ENCODE data around the gene MAD2L1BP. TPM values are rescaled to one million over a fixed set of nuclear protein-coding genes. Genes with fewer than 3 reads are reported as not detected.

MAD2L1BP gene
- total RNA-seq, 2 donors from 2014 or later, result 11.3 to 24.8 TPM

DNA sequence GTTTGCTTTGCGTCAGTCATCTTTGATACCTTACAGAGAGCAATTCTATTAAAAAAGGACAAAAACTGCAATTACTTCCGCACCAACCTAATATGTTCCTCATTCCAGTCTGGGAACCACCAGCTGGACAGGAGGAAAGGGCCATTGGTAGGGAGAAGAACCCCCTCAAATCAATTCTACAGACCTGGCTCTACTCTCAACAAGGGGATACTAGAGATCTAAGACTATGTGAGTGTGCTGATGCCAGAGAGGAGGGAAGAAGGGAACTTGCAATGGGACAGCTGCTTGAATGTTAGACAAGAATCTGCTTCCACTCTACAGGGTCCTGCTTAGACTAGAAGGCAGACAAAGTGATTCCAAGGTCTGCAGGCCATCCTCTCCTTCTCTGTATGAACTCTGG, 38.7 kb downstream of the MAD2L1BP start:
- Histone ChIP-seq H3K4me3 (no peak overlapping the region), H3K4me1 (ENCODE audit: control insufficient read depth in 1 of 2, low read depth in 2 of 2) (peaks cover under 1 to 25% of the 10 kb centered on the region in 2 donors), H3K27me3 (replicated peaks; ENCODE audit: insufficient read depth) (no peaks in the 10 kb centered on the region), H3K27ac (no peak overlapping the region), H3K9me3 (no peaks in the 10 kb centered on the region), H3K36me3 (peaks cover 54% of the 10 kb centered on the region)
- DNase-seq (ENCODE audit: low spot score), result no peak
- ATAC-seq (ENCODE audit: insufficient number of reproducible peaks, low FRiP score, low read depth), result no peak
- TF ChIP-seq, protein P1, sequence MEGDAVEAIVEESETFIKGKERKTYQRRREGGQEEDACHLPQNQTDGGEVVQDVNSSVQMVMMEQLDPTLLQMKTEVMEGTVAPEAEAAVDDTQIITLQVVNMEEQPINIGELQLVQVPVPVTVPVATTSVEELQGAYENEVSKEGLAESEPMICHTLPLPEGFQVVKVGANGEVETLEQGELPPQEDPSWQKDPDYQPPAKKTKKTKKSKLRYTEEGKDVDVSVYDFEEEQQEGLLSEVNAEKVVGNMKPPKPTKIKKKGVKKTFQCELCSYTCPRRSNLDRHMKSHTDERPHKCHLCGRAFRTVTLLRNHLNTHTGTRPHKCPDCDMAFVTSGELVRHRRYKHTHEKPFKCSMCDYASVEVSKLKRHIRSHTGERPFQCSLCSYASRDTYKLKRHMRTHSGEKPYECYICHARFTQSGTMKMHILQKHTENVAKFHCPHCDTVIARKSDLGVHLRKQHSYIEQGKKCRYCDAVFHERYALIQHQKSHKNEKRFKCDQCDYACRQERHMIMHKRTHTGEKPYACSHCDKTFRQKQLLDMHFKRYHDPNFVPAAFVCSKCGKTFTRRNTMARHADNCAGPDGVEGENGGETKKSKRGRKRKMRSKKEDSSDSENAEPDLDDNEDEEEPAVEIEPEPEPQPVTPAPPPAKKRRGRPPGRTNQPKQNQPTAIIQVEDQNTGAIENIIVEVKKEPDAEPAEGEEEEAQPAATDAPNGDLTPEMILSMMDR (IDR thresholded peaks at IDR 0.05), result no peak

DNA sequence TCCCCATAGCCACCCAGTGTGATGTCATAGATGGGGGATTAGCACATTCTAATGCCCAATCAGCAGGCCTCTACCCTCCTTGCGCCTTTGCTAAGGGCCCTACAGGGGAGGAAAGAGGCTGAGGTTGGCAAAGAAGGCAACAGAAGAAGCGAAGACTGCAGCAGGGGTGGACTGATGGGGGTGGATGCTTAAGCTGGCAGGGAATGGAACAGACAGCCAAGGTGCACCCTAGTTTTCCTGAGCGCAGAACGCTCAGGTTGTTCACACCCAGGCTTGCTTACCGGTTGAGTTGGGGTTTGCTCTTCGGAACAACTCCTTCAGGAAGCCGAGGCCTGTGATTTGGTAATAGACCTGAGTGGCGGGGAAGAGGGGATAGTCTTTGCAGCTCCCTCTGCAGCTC, 39.3 kb downstream of the MAD2L1BP start:
- ATAC-seq (ENCODE audit: insufficient number of reproducible peaks, low FRiP score, low read depth) (no peak), DNase-seq (ENCODE audit: low spot score) (no peak)
- H3K9me3 ChIP-seq, result no peaks in the 10 kb centered on the region
- no peak overlapping the region for H3K27ac ChIP-seq
- H3K4me3 ChIP-seq, result no peak overlapping the region
- TF ChIP-seq, protein P1 (IDR thresholded peaks at IDR 0.05), result no peak
- H3K27me3 ChIP-seq (replicated peaks; ENCODE audit: insufficient read depth), result no peaks in the 10 kb centered on the region
- H3K4me1 ChIP-seq (ENCODE audit: control insufficient read depth in 1 of 2, low read depth in 2 of 2), result peaks cover 0 to 19% of the 10 kb centered on the region in 2 donors
- peaks cover 56% of the 10 kb centered on the region for H3K36me3 ChIP-seq

DNA sequence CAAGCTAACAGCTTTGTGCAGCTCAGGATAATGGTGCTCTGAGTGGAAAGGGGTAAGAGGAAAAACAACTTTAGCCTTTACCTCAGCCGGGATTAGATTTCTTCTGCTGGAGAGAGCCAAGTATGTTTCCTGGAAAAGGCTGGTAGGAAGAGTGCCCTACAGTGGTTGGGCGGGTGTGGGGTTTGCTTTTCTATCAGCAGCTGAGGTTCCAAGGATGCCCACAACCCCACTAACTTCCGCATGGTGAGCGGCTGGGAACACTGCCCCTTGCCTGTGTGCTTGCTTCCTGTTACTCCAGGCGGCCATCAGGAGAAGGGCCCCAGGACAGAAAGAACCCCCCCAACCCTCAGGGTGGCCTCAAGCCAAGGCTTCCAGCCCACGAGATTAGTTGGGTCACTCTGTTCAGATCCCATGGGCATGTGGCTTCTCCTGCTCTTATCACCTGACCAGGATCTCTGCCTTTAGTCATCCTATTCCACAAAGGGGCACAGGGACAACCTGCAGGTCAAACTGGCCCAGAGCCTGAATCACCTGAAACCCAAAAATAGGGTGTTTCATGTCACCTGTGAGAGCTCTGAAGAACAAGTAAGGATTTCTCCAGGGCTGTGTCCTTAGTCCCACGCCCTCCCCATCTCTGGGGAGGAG, 41.4 kb downstream of the MAD2L1BP start:
- H3K27me3 ChIP-seq (replicated peaks; ENCODE audit: insufficient read depth), result no peaks in the 10 kb centered on the region
- H3K27ac ChIP-seq, result no peak overlapping the region
- DNase-seq (ENCODE audit: low spot score) (no peak), ATAC-seq (ENCODE audit: insufficient number of reproducible peaks, low FRiP score, low read depth) (no peak)
- no peak overlapping the region for H3K4me3 ChIP-seq
- TF ChIP-seq, protein P1 (IDR thresholded peaks at IDR 0.05), result no peak
- no peaks in the 10 kb centered on the region for H3K9me3 ChIP-seq
- H3K4me1 ChIP-seq (ENCODE audit: control insufficient read depth in 1 of 2, low read depth in 2 of 2), result peaks cover 0 to 12% of the 10 kb centered on the region in 2 donors
- H3K36me3 ChIP-seq, result peaks cover 45% of the 10 kb centered on the region

DNA sequence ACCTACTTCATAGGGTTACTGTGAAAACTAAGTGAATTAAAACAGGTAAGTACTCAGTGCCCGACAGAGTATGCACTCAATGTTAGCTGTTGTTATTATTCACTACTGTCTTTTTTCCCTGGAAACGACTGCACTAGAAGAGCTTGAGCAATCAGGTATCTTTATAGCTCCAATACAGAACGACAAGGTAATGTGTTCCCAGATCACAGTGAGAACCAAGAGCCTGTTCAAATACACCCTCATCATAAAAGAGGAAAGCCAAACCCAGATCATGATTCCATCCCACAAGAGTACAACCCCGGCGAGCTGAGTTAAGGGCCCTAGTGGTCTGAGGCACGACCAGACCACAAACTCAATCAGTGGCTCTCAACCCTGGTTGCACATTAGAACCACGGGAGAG, 42.1 kb downstream of the MAD2L1BP start:
- TF ChIP-seq, protein P1 (IDR thresholded peaks at IDR 0.05), result no peak
- Histone ChIP-seq H3K4me3 (no peak overlapping the region), H3K27me3 (replicated peaks; ENCODE audit: insufficient read depth) (no peaks in the 10 kb centered on the region), H3K9me3 (no peaks in the 10 kb centered on the region), H3K27ac (no peak overlapping the region), H3K4me1 (ENCODE audit: control insufficient read depth in 1 of 2, low read depth in 2 of 2) (peaks cover 0 to 12% of the 10 kb centered on the region in 2 donors), H3K36me3 (peaks cover 45% of the 10 kb centered on the region)
- ATAC-seq (ENCODE audit: insufficient number of reproducible peaks, low FRiP score, low read depth) (no peak), DNase-seq (ENCODE audit: low spot score) (no peak)

DNA sequence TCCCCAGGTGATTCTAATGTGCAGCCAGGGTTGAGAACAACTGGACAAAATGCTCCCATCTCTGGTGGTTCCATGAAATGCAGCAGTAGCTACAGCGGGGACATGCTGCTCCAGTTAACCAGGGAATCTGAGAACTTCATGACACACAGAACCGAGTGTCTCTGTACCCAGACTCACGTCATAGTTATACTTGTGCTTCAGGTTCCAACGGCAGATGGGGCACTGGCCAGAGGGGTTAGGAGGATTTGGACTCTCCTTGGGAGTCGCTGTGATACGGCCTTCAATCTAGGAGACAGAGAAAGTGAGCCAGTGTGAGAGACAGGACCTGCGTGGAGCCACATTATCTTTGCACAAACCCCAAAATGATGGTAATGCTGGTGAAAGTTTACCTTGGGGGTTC, 42.7 kb downstream of the MAD2L1BP start:
- DNase-seq (ENCODE audit: low spot score) (no peak), ATAC-seq (ENCODE audit: insufficient number of reproducible peaks, low FRiP score, low read depth) (no peak)
- H3K4me3 ChIP-seq, result no peak overlapping the region
- no peaks in the 10 kb centered on the region for H3K27me3 ChIP-seq (replicated peaks; ENCODE audit: insufficient read depth)
- H3K36me3 ChIP-seq, result peaks cover 45% of the 10 kb centered on the region
- no peak overlapping the region for H3K27ac ChIP-seq
- TF ChIP-seq, protein P1 (IDR thresholded peaks at IDR 0.05), result no peak
- H3K9me3 ChIP-seq, result no peaks in the 10 kb centered on the region
- H3K4me1 ChIP-seq (ENCODE audit: control insufficient read depth in 1 of 2, low read depth in 2 of 2), result peaks cover 0 to 8% of the 10 kb centered on the region in 2 donors

Measured in thoracic aorta (tissue), 2 donors.